B cell (primary cell): ENCODE data around the gene ZDHHC22.

Experiments used
- CTCF ChIP-seq: fragments of 200-600 bp; IDR thresholded peaks from one replicate; pipeline ENCODE4 v1.8.0; 2022; ENCODE audit warnings: antibody characterized with exemption, mild to moderate bottlenecking
- EZH2 ChIP-seq: IDR thresholded peaks from 2 replicates; pipeline ENCODE4 v1.6.1; 2012; ENCODE audit warnings: borderline replicate concordance, low read depth, mild to moderate bottlenecking, moderate library complexity, low read length; ENCODE audit not compliant: insufficient read depth, poor library complexity, severe bottlenecking

GRCh38 chr14:77105145-77105939, 36.2 kb downstream of the ZDHHC22 start:
- TF ChIP-seq CTCF: no peak
- TF ChIP-seq EZH2: no peak
